GM18867 (cell line): ENCODE measurements around the gene DGKD.
"Not testable (repeated sequence)": the region's sequence is repeated elsewhere in the genome, so short reads cannot be mapped to it uniquely, and the experiment has no call there.

ENCODE experiments used
- ATAC-seq: cut with Tn5 transposase; IDR thresholded peaks from one replicate; pipeline ENCODE4 v1.9.1; 2021; ENCODE audit warnings: mild to moderate bottlenecking, moderate library complexity; ENCODE audit not compliant: unreplicated experiment

The DGKD gene

GRCh38 chr2:233384811-233385488, 30.7 kb downstream of the DGKD start:
- peak; percentile 11 for ATAC-seq

DNA sequence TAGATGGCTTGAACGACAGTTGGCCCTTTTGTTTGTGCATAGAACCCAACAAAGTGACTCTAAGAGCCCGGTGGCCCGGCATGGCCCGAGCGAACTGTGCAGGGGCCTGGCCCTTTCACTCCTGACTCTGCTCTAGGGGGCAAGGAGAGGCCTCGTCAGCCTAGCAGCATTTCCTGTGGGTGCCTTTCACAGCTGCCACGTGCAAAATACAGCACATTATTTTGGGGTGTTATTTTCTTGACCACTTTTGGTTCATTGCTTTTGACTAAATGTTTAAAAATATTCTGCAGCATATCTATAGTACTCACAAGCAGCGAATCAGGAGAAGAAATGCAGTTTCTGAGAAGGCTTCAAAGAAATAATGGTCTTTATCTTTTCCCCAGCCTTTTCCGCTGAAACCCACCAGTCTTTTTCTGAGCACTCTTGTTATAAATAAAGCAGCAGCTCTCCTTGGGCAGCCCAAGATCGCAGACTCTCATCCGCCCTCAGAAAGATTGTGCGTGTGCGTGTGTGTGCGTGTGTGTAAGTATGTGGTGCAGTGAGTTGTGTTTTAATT, 31.3 kb downstream of the DGKD start:
- ATAC-seq = peak; percentile 76

- ATAC-seq = no peak
Observed at GRCh38 chr2:233386382-233387041, 32.2 kb downstream of the DGKD start.

- ATAC-seq = no peak
Observed at GRCh38 chr2:233387225-233387624, 32.9 kb downstream of the DGKD start.

DNA sequence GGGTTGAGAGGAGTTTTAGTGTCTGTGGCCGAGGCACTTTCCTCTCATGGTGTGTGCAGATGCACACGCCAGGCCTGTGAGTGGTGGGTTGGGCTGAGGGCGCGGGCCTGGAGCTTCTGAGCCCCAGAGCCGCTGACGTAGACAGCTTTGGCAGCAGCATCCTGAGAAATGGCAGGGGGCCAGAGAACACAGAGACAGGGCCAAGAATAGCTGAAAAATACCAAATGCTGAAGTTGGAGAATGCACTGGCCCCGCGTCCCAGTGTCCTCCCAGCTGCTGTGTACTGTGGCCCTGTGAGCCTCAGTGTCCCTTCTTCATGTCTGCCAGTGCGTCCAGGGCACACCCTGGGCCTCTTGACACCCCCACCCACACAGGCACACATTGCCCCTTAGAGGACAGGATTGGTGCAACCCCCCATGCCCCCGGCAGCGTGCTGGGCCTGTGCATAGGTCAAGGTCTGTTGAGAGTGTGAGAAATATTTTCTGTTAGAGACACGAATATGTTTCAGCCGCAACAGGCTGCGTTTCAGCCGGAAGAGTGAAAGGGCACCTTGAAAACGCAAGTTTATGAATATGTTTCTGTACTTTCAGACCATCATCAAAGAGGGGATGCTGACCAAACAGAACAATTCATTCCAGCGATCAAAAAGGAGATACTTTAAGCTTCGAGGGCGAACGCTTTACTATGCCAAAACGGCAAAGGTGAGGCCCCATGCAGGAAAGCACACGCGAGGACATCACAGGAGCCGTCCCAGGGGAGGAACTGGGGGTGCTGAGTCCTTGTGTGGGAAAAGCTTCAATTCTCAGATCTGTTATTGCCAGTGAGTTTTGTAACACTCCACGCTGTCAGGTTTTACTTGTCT, 33.6 kb downstream of the DGKD start:
- no peak for ATAC-seq

- no peak for ATAC-seq
Observed at GRCh38 chr2:233389601-233390125, 35.4 kb downstream of the DGKD start.

DNA sequence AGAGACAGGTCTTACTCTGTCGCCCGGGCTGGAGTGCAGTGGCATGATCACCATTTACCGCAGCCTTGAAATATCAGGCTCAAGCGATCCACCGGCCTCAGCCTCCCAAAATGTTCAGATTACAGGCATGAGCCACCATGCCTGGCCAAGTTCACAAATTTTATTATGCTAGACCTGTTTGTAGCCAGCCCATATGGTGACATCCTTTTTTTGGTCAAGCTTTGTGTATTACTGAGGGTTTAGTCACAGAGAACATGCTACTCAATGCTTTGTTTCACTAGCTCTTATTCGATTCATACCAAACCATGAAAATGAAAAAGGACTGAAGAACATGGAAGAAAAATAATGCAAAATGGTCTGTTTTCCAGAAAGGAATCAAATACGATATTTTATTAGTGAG, 41.4 kb downstream of the DGKD start:
- no peak for ATAC-seq

- not testable (repeated sequence) for ATAC-seq
Observed at GRCh38 chr2:233396726-233397665, 42.7 kb downstream of the DGKD start.

DNA sequence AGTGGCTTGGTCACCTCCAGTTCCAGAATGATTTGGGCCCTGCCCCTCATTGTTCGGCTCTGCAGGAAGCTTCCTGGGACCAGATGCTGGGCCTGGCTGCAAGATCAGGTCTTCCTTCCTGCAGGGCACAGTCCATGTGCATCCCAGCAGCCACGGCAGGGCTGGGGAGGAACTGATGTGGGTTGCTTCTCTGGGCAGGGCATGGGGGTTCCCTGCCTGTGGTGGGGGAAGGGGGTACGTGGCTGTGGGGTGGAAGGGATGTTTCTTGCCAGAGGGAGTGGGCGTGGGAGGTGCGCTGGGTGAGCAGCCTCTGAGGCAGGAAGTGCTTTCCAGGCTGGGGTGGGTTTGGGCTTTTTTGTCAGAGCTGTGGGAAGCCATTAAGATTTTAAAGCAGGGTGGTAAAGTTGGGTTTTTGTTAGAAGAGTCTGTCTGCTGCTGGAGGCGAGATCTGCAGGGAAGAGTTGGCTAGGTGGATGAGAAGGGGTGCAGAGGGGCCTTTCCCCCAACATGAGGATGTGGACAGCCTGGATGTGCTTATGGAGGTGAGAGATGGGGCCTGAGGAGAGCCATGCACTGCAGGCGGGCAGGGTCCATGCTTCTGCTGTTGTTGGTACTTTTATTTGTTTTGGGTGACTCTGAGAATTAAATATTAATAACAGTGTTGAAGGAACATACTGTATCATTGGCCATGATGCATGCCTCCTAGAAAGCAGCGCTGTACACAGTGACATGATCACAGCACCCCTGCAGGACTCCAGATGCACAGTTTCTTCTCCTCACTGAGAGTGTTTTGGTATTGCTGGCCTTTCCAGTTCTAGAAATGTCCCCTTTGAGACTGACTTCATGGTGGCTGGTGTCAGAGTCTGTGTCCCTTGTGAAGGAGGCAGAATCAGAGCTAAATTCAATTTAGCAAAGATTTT, 45.3 kb downstream of the DGKD start:
- ATAC-seq = no peak

GRCh38 chr2:233400341-233400740, 46.0 kb downstream of the DGKD start:
- no peak for ATAC-seq

DNA sequence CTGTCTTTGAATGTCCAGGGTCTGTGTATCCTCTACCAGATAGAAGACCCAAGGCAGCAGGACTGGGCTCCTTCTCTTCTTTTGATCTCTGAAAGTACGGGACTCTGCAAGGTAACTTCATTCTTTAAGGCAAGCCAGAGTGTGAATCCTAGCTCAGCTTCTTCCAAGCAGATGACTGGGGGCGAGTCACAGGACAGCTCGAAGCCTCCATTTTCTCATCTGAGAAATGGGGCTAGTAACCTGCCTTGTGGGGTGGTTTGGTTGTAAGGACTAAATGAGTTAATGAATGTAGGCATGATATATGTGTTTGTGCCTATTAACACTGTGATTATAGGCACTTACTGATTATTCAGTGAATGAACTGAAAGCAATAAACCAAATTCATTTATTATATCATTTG, 46.7 kb downstream of the DGKD start:
- ATAC-seq = no peak

- ATAC-seq = no peak
Observed at GRCh38 chr2:233402346-233402745, 48.1 kb downstream of the DGKD start.

GRCh38 chr2:233402789-233403188, 48.5 kb downstream of the DGKD start:
- no peak for ATAC-seq

DNA sequence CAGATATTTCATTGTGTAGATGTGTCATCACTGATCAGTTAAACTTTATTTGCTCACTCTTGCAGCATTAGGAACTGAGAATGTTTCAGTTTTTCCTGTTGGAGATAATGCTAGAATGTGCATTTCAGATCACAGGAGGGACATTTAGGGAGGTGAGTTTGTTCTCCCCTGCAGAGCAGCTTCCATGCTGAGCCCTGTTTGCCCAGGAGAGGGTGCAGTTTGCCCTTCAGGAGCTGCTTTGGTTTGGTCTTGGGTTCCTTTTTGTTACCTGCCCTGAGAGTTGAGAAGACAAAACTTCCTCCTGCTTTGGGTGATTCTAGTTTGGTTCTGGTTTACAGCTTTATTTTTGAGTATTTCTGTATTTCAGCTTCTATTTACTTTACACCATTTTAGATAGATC, 49.9 kb downstream of the DGKD start:
- ATAC-seq = no peak

GRCh38 chr2:233406865-233407264, 52.6 kb downstream of the DGKD start:
- ATAC-seq = no peak

GRCh38 chr2:233407771-233408181, 53.5 kb downstream of the DGKD start:
- ATAC-seq = no peak

GRCh38 chr2:233408366-233409285, 54.3 kb downstream of the DGKD start:
- no peak for ATAC-seq
